ENCODE results near the gene SPON1.

Gene SPON1

DNA sequence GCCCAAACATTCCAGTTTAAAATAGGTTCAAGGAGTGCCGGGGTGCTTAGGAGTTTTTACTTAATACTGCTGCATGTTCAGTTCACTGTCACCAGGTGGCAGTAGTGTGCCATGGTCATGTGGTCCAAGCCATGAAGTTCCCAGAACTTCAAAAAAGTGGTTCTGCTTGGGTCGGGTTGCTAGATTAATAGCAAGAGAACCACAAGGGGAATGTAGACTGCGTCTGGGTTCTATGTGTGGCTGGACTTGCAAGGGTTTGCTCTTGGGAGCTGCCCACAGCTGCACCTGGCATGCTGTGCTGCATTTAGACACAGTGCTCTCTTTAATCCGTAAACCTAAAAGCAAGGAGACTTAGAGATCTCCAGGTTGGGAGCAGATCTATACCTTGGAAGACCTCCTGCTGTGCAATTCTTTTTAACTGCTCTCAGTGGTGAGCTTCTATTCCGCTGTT is 6.5 kb upstream of the SPON1 start:
- TF ChIP-seq, protein P1, sequence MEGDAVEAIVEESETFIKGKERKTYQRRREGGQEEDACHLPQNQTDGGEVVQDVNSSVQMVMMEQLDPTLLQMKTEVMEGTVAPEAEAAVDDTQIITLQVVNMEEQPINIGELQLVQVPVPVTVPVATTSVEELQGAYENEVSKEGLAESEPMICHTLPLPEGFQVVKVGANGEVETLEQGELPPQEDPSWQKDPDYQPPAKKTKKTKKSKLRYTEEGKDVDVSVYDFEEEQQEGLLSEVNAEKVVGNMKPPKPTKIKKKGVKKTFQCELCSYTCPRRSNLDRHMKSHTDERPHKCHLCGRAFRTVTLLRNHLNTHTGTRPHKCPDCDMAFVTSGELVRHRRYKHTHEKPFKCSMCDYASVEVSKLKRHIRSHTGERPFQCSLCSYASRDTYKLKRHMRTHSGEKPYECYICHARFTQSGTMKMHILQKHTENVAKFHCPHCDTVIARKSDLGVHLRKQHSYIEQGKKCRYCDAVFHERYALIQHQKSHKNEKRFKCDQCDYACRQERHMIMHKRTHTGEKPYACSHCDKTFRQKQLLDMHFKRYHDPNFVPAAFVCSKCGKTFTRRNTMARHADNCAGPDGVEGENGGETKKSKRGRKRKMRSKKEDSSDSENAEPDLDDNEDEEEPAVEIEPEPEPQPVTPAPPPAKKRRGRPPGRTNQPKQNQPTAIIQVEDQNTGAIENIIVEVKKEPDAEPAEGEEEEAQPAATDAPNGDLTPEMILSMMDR (IDR thresholded peaks at IDR 0.05; ENCODE audit: insufficient read depth, low read depth, low read length, missing control alignments), result peak; percentile 94
- H3K4me3 ChIP-seq (ENCODE audit: low read length), result no peak overlapping the region
- peak; percentile 74 for DNase-seq (ENCODE audit: low read depth)

DNA sequence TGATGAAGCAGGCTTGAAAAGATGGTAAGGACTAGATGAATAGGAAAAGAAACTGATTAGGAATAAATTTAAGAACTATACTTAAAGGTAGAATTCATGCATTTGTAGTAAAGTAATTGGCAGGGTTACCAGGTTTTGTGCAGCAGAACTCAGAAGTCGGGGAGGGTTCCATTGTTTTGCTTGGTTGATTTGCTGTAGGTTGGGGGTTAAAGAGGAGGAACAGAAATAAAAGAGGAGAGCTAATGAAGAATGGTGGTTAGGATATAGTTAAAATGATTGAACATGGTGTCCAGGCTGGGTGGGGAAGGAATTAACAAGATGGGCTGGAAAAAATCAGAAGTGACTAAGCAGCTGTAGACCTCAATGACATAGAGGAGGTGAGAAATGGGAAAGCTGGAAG is 5.5 kb upstream of the SPON1 start:
- H3K4me3 ChIP-seq (ENCODE audit: low read length), result no peak overlapping the region
- TF ChIP-seq, protein P1 (IDR thresholded peaks at IDR 0.05; ENCODE audit: insufficient read depth, low read depth, low read length, missing control alignments), result no peak
- DNase-seq (ENCODE audit: low read depth), result no peak

DNA sequence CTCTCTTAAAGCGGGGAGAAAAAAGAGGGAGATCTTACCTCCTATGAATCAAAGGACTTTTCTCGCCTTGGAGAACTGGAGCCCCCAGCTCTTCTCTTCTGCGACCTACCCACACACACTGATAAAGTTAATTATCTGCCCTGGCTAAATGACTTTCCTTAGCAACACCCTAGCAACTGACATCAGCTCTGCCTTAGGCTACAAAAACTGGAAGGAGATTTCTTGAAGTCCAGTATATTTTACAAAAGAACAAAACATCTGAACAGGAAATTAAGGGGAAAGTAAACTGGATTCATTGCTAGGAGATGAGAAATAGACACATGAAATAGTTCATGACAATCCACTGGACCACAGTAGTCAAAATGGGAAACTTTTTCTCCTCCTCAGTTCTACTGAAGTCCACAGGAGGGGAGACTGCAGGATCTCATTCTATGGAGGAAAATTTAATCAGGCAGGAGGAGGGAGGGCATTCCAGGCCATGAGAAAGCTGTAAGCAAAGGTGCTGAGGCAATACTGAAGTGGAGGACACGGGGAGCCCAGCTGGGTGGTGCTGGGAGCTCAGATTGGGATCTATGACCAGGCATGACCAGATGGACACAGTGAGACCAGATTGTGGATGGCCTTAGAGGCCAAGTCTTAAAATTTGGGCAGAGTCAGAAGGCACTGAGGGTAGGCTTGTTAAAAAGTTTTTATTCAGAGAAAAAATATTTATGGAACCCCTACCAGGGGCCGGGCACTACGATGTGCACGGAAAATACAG is 3.7 kb upstream of the SPON1 start:
- TF ChIP-seq, protein P1 (IDR thresholded peaks at IDR 0.05; ENCODE audit: insufficient read depth, low read depth, low read length, missing control alignments), result no peak
- H3K4me3 ChIP-seq (ENCODE audit: low read length), result no peak overlapping the region
- DNase-seq (ENCODE audit: low read depth), result no peak

DNA sequence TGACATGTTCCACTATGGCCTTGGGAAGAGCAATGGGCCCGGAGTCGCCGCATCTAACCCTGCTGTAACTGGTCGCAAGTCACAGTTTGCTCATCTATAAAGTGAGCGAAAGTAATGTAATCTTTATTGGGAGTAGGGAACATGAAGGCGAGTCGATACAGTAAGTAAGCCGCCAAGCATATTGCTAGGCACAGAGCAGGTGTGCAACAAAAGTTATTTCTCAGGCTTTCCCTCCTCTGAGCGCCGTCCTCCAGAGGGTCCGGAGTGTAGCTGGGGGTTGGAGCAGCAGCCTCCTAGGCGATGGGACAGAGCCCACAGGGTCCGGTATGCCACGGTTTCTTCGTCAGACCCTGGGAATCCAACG is 343 bp upstream of the SPON1 start:
- TF ChIP-seq, protein P1 (IDR thresholded peaks at IDR 0.05; ENCODE audit: insufficient read depth, low read depth, low read length, missing control alignments), result no peak
- H3K4me3 ChIP-seq (ENCODE audit: low read length), result no peak overlapping the region
- no peak for DNase-seq (ENCODE audit: low read depth)

DNA sequence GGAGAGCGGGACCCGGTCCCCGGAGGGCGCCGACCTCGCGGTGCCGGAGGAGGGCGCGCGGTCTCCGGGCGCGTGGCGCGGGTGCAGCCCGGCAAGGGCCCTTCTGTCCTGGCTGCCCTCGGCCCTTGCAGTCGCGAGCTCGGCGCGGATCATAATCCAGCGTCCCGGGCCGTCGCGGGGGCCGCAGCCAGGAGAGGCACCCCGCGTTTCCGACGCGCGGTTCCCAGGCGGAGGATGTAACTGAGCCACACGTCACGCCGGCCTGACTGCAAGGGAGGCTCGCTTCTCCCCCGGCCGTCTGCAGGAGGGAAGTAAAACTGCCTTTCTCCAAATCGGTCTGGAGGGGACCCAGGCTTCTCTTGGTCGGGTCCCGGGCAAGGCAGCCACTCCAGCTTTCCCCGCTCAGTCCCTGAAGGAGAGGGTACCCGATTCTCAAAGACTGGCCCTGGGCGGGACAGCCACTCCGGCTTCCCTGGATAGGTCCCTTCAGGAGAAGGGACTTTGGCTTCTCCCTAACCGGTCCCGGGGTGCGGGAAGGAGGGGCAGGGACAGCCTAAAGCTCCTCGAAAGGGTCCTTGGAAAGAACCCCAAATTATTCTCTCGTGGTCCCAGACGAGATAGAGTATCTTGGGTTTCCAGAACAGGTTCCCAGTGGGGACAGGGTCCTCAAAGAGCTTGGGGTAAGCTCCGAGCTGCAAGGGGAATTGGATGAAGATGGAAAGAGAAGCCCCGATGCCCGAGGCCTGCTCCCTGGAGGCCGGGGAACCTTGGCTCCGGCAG is 836 bp downstream of the SPON1 start:
- no peak for DNase-seq (ENCODE audit: low read depth)
- no peak overlapping the region for H3K4me3 ChIP-seq (ENCODE audit: low read length)
- TF ChIP-seq, protein P1 (IDR thresholded peaks at IDR 0.05; ENCODE audit: insufficient read depth, low read depth, low read length, missing control alignments), result no peak

DNA sequence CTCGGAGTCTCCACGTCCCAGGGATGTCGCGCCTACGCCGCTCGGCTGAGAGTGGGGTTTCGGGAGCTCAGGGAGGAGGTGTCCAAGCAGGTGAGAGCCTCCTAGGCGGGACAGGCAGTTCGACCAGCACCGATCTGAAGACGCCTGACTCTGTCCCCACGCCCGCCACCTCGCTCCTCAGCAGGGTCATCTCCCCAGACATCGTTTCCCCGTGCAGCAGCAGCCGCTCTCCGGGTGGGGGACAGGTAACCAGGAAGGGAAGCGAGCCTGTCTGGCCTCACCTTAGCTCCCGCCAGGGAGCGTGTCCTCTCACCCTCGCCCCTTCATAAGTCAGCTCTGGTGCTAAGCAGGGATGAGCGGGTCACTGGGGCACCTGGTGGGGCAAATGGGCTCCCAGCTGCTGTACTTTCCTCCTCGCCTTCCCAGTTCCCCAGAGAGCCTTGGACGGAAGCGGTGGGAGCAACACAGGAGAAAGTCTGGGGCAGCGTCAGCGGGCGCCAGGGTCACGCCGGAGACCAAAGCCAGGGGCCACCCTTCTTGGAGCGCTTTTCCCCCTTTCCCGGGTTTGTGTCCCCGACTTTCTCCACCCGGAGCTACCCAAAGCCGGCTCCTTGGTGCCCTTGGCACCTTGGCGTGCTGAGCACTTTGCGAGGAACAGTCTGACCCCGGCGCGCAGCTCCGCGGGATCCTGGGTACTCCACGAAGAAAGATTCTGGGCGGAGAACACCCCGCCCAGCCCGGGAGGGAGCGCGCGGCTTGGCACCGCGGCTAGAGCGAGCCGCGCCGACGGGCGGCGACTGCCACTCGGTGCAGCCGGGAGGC is 1.6 kb downstream of the SPON1 start:
- TF ChIP-seq, protein P1 (IDR thresholded peaks at IDR 0.05; ENCODE audit: insufficient read depth, low read depth, low read length, missing control alignments), result no peak
- H3K4me3 ChIP-seq (ENCODE audit: low read length), result no peak overlapping the region
- DNase-seq (ENCODE audit: low read depth), result no peak

Measured in epithelial cell of esophagus (primary cell).